Esophagus squamous epithelium (tissue), 5 donors: ENCODE results near the gene MFSD11. TPM values are rescaled to one million over a fixed set of nuclear protein-coding genes. Genes with fewer than 3 reads are reported as not detected.

Experiments
- DNase-seq: peaks from one replicate; lab custom pipeline; 2025; lab: John Stamatoyannopoulos, UW
- H3K27ac ChIP-seq, 4 donors: fragments of 200-600 bp; sonication (generic); one replicate each; pipeline ENCODE4 v1.5.1; 2016 to 2019; ENCODE audit warnings: mild to moderate bottlenecking in 1 of 4
- H3K27me3 ChIP-seq, 4 donors: fragments of 200-600 bp; sonication (generic); 1 replicate in 3 of 4; 2 replicates in 1 of 4; pipeline versions ENCODE4 v1.5.1 to v1.6.0; 2017 to 2021; ENCODE audit warnings: antibody characterized with exemption in 1 of 4
- H3K36me3 ChIP-seq, 3 donors: fragments of 200-600 bp; sonication (generic); one replicate each; pipeline ENCODE4 v1.5.1; 2016 to 2019
- H3K4me1 ChIP-seq, 3 donors: fragments of 200-600 bp; sonication (generic); one replicate each; pipeline ENCODE4 v1.5.1; 2017 to 2019
- H3K4me3 ChIP-seq, 4 donors: fragments of 200-600 bp; sonication (generic); 1 replicate in 3 of 4; 2 replicates in 1 of 4; pipeline ENCODE4 v1.5.1; 2016 to 2019; ENCODE audit warnings: mild to moderate bottlenecking in 2 of 4, moderate library complexity in 1 of 4
- H3K9me3 ChIP-seq, 3 donors: fragments of 200-600 bp; sonication (generic); one replicate each; pipeline ENCODE4 v1.5.1; 2016 to 2019
- CTCF ChIP-seq, 6 experiments: fragments of 450-650 bp in 4 of 6; fragments of 200-600 bp in 2 of 6; sonication (generic) in 2 of 6; IDR thresholded peaks; one replicate each; pipeline ENCODE4 v1.5.1; 2016 to 2019; ENCODE audit warnings: antibody characterized with exemption in 6 of 6, mild to moderate bottlenecking in 4 of 6, moderate library complexity in 4 of 6
- POLR2A ChIP-seq, 4 donors: fragments of 450-650 bp; IDR thresholded peaks; one replicate each; pipeline ENCODE4 v1.6.1; 2017; ENCODE audit warnings: antibody characterized with exemption in 4 of 4, mild to moderate bottlenecking in 4 of 4, moderate library complexity in 3 of 4
- WGBS, 2 donors: methylation state at CpG; one replicate each; pipeline ENCODE4 v1.1.5; 2018; 5-methylcytosine and 5-hydroxymethylcytosine counted together
- intact Hi-C: fragments of 100-400 bp; cut with DNase I; formaldehyde crosslinking; loops from one replicate; pipeline ENCODE4 v1.15.0; 2022
- total RNA-seq, 4 donors: library from RNA; depleted of rRNA; stranded (reverse); fragments of >200 nt; gene quantifications; one replicate each; pipeline ENCODE4 v1.1.0, GENCODE V29; 2016
- donor health status: DM: yes; HTN: yes; CAD: no.

The MFSD11 gene
- total RNA-seq: 10 to 100 TPM; 24.2 to 31.0 (median 28.1) TPM

- TF ChIP-seq POLR2A (IDR thresholded peaks at IDR 0.05) (peak in 3 of 4 donors; percentile 54 to 57 (median 56)), CTCF (IDR thresholded peaks at IDR 0.05) (peak in 1 of 6 experiments; percentile 10)
- DNase-seq: no peak
- Histone ChIP-seq H3K27me3 (no peaks in the 10 kb centered on the region), H3K4me3 (peak within 1 kb of the TSS; percentile 72 to 98 (median 90)), H3K9me3 (no peaks in the 10 kb centered on the region), H3K36me3 (peaks cover 0 to 48% (median 14%) of the 10 kb centered on the region in 3 donors), H3K4me1 (peaks cover 21 to 61% (median 46%) of the 10 kb centered on the region in 3 donors), H3K27ac (peak within 1 kb of the TSS; percentile 97 to 100 (median 99))
- intact Hi-C loops: no loop called here
- 0% methylated on average over 8 to 30 of the region's 57 CpGs for WGBS, 2 donors
Observed at GRCh38 chr17:76737676-76738467, at the start of gene MFSD11. TSS of gene MFSD11 (plus strand) at chr17:76738119. CDS start at chr17:76738353, 234 bp downstream.

GRCh38 chr17:76688165-76688622, 49.7 kb upstream of the MFSD11 start:
- no peak for DNase-seq
- intact Hi-C loops: loop anchor here (10.0 kb wide), 1 partner anchor 163 kb away; no protein-coding TSS in a partner anchor
- Histone ChIP-seq H3K4me3 (no peak overlapping the region), H3K4me1 (peaks cover 12 to 77% (median 24%) of the 10 kb centered on the region in 3 donors), H3K27ac (peak overlapping the region; percentile 60 to 95 (median 85)), H3K27me3 (no peaks in the 10 kb centered on the region), H3K9me3 (no peaks in the 10 kb centered on the region), H3K36me3 (peaks cover 0 to 19% (median 0%) of the 10 kb centered on the region in 3 donors)
- WGBS, 2 donors: 63 to 80% methylated on average over 2 to 6 of the region's 11 CpGs
- TF ChIP-seq POLR2A (IDR thresholded peaks at IDR 0.05): no peak
- no peak for TF ChIP-seq CTCF (IDR thresholded peaks at IDR 0.05)

- TF ChIP-seq POLR2A (IDR thresholded peaks at IDR 0.05): no peak
- TF ChIP-seq CTCF (IDR thresholded peaks at IDR 0.05): no peak
- H3K4me1 ChIP-seq: peaks cover 12 to 63% (median 24%) of the 10 kb centered on the region in 3 donors
- intact Hi-C loops: loop anchor here (10.0 kb wide), 1 partner anchor 165 kb away; no protein-coding TSS in a partner anchor
- WGBS, 2 donors: 80 to 85% methylated on average over 11 of the region's 11 CpGs
- H3K36me3 ChIP-seq: peaks cover 0 to 2% (median 0%) of the 10 kb centered on the region in 3 donors
- no peak for DNase-seq
- no peak overlapping the region for H3K4me3 ChIP-seq
- no peaks in the 10 kb centered on the region for H3K9me3 ChIP-seq
- no peaks in the 10 kb centered on the region for H3K27me3 ChIP-seq
- peak overlapping the region in 2 of 4 donors; percentile 27 to 88 for H3K27ac ChIP-seq
Observed at GRCh38 chr17:76689859-76690258, 48.1 kb upstream of the MFSD11 start.

GRCh38 chr17:76690596-76691280, 47.2 kb upstream of the MFSD11 start:
- 79 to 88% methylated on average over 5 to 7 of the region's 13 CpGs for WGBS, 2 donors
- H3K27ac ChIP-seq: peak overlapping the region in 3 of 4 donors; percentile 3 to 88 (median 56)
- H3K36me3 ChIP-seq: no peaks in the 10 kb centered on the region
- H3K27me3 ChIP-seq: no peaks in the 10 kb centered on the region
- intact Hi-C loops: no loop called here
- no peak for DNase-seq
- no peak for TF ChIP-seq CTCF (IDR thresholded peaks at IDR 0.05)
- TF ChIP-seq POLR2A (IDR thresholded peaks at IDR 0.05): no peak
- H3K4me3 ChIP-seq: no peak overlapping the region
- no peaks in the 10 kb centered on the region for H3K9me3 ChIP-seq
- peaks cover 12 to 63% (median 26%) of the 10 kb centered on the region in 3 donors for H3K4me1 ChIP-seq
